ENCODE data around the gene OOSP3.
"Not testable (repeated sequence)": the region's sequence is repeated elsewhere in the genome, so short reads cannot be mapped to it uniquely, and the experiment has no call there.

OOSP3 gene

DNA sequence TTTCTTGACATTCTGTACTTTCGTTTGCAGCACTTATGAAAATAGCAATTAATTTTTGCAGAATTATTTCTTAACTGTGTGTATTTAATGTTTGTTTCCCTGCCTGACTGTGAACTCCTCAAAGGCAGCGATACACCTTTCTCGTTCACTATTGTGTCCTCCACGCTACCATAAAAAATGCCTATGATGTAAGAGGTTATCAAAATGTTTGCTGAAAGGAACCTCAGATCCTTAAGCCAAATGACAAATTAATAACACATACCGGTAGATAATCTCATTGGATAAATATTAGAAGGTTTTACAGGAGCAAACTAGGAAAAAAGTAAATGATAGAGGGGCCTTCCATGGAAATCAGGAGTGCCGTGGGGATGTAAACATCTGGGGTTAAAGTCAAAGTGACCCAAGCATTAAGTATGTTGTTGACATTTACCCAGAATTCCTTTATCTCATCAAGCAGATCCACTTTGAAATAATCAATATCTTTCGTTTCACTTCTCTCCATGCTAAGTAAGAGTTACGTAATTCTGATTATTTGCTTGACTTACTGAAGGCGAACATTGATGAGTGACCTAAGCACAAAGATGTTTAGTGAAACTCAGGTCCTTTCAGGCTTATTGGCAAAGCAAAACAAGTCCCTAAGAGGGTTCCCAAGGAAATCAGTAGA lies 2.6 kb upstream of the OOSP3 start:
- DNase-seq (ENCODE audit: low read depth in 2 of 2) = no peak

DNA sequence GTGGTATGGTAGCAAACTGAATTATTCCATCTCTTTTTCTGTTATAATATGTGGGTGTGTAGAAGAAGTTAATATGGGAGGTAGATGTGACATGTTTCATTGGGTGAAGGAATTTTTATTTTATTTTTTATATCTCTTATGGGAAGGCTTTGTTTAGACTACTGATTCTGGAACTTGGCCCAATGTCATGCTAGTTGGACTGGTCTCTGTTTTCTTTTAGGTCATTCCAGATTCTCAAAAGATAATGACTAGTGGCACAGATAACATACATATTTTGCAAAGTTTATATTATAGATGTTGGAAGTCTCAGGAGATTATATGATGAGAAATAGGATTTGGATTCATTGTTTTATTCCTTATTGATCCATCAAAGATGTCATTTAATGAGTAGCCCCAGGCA lies 1.3 kb upstream of the OOSP3 start:
- DNase-seq (ENCODE audit: low read depth in 2 of 2) = no peak

GRCh38 chr11:59877784-59878183 lies 798 bp upstream of the OOSP3 start:
- DNase-seq (ENCODE audit: low read depth in 2 of 2) = no peak

GRCh38 chr11:59879567-59879966 lies 985 bp downstream of the OOSP3 start:
- no peak for DNase-seq (ENCODE audit: low read depth in 2 of 2)

- DNase-seq (ENCODE audit: low read depth in 2 of 2) = no peak
Observed at GRCh38 chr11:59883597-59883996, 5.0 kb downstream of the OOSP3 start.

DNA sequence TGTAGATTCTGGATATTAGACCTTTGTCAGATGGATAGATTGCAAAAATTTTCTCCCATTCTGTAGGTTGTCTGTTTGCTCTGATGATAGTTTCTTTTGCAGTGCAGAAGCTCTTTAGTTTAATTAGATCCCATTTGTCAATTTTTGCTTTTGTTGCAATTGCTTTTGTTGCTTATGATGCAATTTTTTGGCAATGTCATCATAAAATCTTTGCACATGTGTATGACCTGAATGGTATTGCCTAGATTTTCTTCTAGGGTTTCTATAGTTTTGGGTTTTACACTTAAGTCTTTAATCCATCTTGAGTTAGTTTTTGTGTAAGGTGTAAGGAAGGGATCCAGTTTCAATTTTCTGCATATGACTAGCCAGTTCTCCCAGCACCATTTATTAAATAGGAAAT lies 8.6 kb downstream of the OOSP3 start:
- DNase-seq (ENCODE audit: low read depth in 2 of 2) = not testable (repeated sequence)

- no peak for DNase-seq (ENCODE audit: low read depth in 2 of 2)
Observed at GRCh38 chr11:59891781-59892181, 13.2 kb downstream of the OOSP3 start.

- no peak for DNase-seq (ENCODE audit: low read depth in 2 of 2)
Observed at GRCh38 chr11:59894616-59895015, 16.0 kb downstream of the OOSP3 start.

GRCh38 chr11:59898046-59898445 lies 19.5 kb downstream of the OOSP3 start:
- DNase-seq (ENCODE audit: low read depth in 2 of 2) = no peak

- DNase-seq (ENCODE audit: low read depth in 2 of 2) = no peak
Observed at GRCh38 chr11:59898650-59899049, 20.1 kb downstream of the OOSP3 start.

- no peak for DNase-seq (ENCODE audit: low read depth in 2 of 2)
Observed at GRCh38 chr11:59899532-59899931, 20.9 kb downstream of the OOSP3 start.

DNA sequence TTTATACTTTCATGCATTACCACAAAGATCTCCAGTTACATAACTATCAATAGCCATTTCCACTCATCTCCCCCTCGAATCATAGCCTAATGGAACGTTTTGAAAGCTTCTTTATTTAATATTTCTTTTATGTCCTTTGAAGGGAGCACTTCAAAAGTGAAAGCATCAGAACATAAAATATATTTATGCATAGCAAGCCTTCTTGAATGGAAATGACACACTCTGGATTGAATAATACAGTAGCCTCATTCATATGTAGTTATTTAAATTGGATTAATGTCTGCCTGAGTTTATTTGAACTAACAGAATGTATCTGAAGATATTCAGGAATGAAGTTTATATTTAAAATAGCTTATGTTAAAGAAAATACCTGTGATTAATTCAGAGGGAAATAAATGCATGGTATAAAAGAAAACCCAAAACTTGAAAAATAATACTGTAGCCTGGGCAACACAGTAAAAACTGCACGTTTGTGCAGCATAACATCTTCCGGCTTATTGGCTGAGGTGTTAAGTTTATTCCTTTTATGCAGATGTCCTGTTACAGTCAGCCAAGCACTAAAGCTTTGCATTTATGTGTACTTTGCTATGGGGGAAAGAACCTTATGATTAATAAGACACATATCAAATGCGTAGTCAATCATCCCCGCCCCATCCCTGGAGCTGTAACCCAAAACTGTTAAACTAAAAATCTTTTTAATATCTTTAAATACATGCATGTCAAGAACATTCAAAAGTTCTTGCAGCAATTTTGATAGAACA lies 22.0 kb downstream of the OOSP3 start:
- no peak for DNase-seq (ENCODE audit: low read depth in 2 of 2)

DNA sequence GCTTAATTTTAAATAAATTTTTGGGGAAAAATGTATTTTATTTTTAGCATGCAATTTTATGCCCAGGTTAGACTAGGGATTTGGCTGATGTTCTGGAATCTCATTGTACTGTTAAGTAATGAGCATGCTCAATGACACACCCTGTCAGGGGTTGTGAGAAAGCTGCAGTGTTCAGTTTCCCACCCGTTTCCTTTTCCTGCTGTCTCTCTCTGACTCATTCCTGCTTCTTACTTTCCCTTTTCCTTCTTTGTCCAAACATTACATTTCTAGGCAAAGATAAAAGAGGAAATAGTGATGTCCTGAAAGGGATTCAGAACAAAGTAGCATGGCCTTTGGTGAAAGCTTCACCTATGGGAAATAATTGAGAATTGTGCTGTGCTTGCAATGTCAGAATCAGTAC lies 22.7 kb downstream of the OOSP3 start:
- no peak for DNase-seq (ENCODE audit: low read depth in 2 of 2)

DNA sequence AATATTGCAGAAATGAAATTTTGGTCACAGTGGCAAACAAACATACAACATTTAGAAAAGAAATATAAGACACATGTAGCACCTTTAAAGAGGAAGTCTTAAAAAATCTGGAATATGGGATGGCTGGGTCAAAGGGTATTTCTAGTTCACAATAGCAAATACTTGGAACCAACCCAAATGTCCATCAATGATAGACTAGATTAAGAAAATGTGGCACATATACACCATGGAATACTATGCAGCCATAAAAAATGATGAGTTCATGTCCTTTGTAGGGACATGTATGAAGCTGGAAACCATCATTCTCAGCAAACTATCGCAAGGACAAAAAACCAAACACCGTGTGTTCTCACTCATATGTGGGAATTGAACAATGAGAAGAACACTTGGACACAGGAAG lies 25.0 kb downstream of the OOSP3 start:
- not testable (repeated sequence) for DNase-seq (ENCODE audit: low read depth in 2 of 2)

- no peak for DNase-seq (ENCODE audit: low read depth in 2 of 2)
Observed at GRCh38 chr11:59918480-59918879, 39.9 kb downstream of the OOSP3 start.

GRCh38 chr11:59918987-59919589 lies 40.5 kb downstream of the OOSP3 start:
- no peak for DNase-seq (ENCODE audit: low read depth in 2 of 2)

DNA sequence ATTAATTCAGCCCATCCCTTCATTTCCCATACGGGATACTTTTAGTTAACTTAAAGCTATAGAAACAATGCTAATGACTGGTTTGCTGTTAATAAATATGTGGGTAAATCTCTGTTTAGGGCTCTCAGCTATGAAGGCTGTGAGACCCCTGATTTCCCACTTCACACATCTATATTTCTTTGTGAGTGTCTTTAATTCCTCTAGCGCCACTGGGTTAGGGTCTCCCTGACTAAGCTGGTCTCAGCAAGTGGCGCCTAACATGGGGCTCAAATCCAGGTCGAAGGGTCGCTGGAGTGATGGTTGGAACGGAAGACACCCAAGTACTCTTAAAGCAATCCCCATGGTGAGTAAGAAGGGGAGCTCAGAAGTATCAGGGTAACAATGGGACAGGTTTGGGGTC lies 45.2 kb downstream of the OOSP3 start:
- DNase-seq (ENCODE audit: low read depth in 2 of 2) = no peak

DNA sequence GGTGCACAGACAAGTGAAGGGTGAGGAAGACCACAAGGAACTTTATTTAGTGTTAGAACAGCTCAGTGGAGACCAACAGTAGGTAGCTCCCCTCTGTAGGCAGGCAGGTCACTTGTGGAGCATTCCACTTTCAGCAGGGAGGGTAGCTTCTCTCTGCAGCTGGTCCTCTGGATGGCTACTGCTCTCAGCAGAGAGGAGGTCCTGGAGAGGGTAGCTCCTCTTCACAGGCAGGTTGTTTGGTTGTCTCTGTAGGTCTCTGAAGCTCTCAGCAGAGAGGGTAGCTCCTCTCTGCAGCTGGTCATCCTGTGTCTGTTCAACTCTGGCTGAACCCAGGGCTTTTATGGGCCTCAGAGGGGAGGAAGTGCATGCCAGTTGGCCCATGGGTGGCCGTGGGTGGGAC lies 53.1 kb downstream of the OOSP3 start:
- no peak for DNase-seq (ENCODE audit: low read depth in 2 of 2)

DNA sequence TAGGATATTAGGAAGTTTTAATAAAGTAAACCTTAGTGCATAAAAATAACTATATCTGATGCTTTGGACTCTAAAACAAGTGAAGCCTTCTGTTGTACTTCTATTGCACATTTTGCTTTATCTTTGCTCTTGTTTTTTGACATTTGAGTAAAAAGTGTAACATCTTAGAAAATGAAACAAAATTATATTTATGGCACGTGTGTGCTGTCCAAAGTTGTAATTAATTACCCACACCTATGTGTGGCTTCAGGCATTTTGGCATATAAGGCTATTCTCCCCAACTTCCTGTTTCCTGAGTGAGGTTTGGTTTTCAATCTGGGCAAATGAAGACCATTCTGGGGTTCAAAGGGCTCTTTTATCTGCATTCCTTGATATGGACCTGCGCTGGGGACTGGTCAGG lies 59.5 kb downstream of the OOSP3 start, which contains the start of gene OOSP1:
OOSP1 (plus strand) TSS at position 301 of the 400 bp plus-strand sequence; CDS start at position 324, 23 bp downstream.
- DNase-seq (ENCODE audit: low read depth in 2 of 2) = no peak

GRCh38 chr11:59938718-59939117 lies 60.1 kb downstream of the OOSP3 start:
- no peak for DNase-seq (ENCODE audit: low read depth in 2 of 2)

DNA sequence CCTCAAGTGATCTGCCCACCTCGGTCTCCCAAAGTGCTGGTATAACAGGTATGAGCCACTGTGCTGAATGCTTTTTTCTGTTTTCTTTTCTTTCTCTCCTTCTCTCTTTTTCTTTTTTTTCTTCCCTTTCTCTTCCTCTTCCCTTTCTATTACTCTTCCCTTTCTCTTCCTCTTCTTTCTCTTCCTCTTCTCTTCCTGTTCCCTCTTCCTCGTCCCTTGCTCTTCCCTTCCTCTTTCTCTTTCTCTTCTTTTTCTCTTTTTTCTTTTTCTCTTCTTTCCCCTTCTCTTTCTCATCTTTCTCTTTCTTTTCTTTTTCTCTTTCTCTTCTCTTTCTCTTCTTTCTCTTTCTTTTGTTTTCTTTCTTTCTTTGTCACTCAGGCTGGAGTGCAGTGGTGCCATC lies 60.9 kb downstream of the OOSP3 start:
- no peak for DNase-seq (ENCODE audit: low read depth in 2 of 2)

GRCh38 chr11:59941091-59941490 lies 62.5 kb downstream of the OOSP3 start:
- no peak for DNase-seq (ENCODE audit: low read depth in 2 of 2)

Measured in activated CD8-positive, alpha-beta memory T cell treated with anti-CD3 and anti-CD28 coated beads for 4 hours (primary cell).